ENCODE measurements around the gene PDLIM7. TPM values are rescaled to one million over a fixed set of nuclear protein-coding genes. Genes with fewer than 3 reads are reported as not detected.

The PDLIM7 gene
- total and polyA plus RNA-seq, 2 of the 4 experiments (the other 2 are of a cell fraction) = 70.4 to 534 TPM

DNA sequence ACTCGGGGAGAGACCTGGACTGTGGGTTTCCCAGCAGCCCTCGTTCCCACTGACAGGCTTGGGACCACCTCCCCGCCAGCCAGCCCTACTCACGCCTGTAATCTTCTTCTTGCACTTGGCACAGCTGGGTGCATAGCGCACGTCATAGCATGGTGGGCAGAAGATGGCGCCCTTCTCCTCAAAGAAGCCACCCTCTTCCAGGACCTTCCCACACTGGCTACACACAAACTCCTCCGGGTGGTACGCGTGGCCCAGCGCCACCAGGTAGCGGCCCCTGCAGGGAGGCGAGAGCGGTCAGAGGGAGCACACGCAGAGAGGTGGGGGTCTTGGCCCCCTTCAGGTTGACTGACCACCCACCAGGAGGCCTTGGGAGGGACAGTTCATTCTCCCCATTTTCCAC is 9.4 kb downstream of the PDLIM7 start:
- H3K36me3 ChIP-seq (ENCODE audit: control insufficient read depth, insufficient read depth, low read length) = peaks cover 91% of the 10 kb centered on the region
- BruUV-seq (replicated peaks) = no TSS peak

More for the DNA sequence above, 9.4 kb downstream of the PDLIM7 start:
- H4K91ac ChIP-seq (ENCODE audit: insufficient read depth, low read depth, low read length) = no peak overlapping the region
- intact Hi-C loops (cut with micrococcal nuclease) (no loop called here), dilution Hi-C loops (cut with HindIII; ENCODE audit: low sequenced_read_pairs, unreplicated experiment) (no loop called here), in situ Hi-C loops (cut with MboI; ENCODE audit: low sequenced_read_pairs) (no loop called here)
- H2AFZ ChIP-seq (replicated peaks; ENCODE audit: low read length, poor library complexity) = no peak overlapping the region
- H2AK9ac ChIP-seq (replicated peaks; ENCODE audit: low read depth, low read length, poor library complexity) = peak overlapping the region; percentile 23
- H2BK120ac ChIP-seq (ENCODE audit: low read depth, low read length) = no peak overlapping the region
- H3K4me3 ChIP-seq (ENCODE audit: insufficient read depth, low read depth, low read length) = no peak overlapping the region
- no peak overlapping the region for H4K8ac ChIP-seq (ENCODE audit: low read depth in 2 of 2, low read length in 2 of 2)
- H3K79me1 ChIP-seq (ENCODE audit: low read depth in 1 of 2, low read length in 2 of 2) = peaks cover 52 to 86% of the 10 kb centered on the region in 2 experiments
- no peak overlapping the region for H3K56ac ChIP-seq (ENCODE audit: extremely low read depth, insufficient read depth, low read length)
- TF ChIP-seq, protein P1, sequence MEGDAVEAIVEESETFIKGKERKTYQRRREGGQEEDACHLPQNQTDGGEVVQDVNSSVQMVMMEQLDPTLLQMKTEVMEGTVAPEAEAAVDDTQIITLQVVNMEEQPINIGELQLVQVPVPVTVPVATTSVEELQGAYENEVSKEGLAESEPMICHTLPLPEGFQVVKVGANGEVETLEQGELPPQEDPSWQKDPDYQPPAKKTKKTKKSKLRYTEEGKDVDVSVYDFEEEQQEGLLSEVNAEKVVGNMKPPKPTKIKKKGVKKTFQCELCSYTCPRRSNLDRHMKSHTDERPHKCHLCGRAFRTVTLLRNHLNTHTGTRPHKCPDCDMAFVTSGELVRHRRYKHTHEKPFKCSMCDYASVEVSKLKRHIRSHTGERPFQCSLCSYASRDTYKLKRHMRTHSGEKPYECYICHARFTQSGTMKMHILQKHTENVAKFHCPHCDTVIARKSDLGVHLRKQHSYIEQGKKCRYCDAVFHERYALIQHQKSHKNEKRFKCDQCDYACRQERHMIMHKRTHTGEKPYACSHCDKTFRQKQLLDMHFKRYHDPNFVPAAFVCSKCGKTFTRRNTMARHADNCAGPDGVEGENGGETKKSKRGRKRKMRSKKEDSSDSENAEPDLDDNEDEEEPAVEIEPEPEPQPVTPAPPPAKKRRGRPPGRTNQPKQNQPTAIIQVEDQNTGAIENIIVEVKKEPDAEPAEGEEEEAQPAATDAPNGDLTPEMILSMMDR (conservative IDR thresholded peaks at IDR 0.05; ENCODE audit: low read depth, low read length) = no peak
- TF ChIP-seq RAD21 (IDR thresholded peaks at IDR 0.05; ENCODE audit: low read length) = no peak
- TF ChIP-seq CEBPB (IDR thresholded peaks at IDR 0.05; ENCODE audit: low read depth, low read length) = no peak
- TF ChIP-seq CHD1 (IDR thresholded peaks at IDR 0.05; ENCODE audit: low read depth, low read length) = no peak
- TF ChIP-seq, protein P2, sequence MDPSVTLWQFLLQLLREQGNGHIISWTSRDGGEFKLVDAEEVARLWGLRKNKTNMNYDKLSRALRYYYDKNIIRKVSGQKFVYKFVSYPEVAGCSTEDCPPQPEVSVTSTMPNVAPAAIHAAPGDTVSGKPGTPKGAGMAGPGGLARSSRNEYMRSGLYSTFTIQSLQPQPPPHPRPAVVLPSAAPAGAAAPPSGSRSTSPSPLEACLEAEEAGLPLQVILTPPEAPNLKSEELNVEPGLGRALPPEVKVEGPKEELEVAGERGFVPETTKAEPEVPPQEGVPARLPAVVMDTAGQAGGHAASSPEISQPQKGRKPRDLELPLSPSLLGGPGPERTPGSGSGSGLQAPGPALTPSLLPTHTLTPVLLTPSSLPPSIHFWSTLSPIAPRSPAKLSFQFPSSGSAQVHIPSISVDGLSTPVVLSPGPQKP (IDR thresholded peaks at IDR 0.05; ENCODE audit: borderline replicate concordance, low read depth, low read length) = no peak
- no peak for TF ChIP-seq POLR2A (IDR thresholded peaks at IDR 0.05; ENCODE audit: low read depth, low read length)
- TF ChIP-seq MXI1 (IDR thresholded peaks at IDR 0.05; ENCODE audit: borderline replicate concordance, low read depth, low read length) = no peak
- no peak for TF ChIP-seq NFE2L2 (IDR thresholded peaks at IDR 0.05; ENCODE audit: low read depth, low read length)
- no peak for TF ChIP-seq RCOR1 (IDR thresholded peaks at IDR 0.05; ENCODE audit: insufficient replicate concordance, low read length)
- no peaks in the 10 kb centered on the region for H3K27me3 ChIP-seq (ENCODE audit: control insufficient read depth, insufficient read depth, low read length)
- CTCF ChIA-PET = interaction anchor here (0.7 kb wide), 1 partner anchor 31 kb away, joined by 4 read pairs; no protein-coding TSS in a partner anchor
- no peaks in the 10 kb centered on the region for H3K9me3 ChIP-seq (ENCODE audit: control insufficient read depth, insufficient read depth, low read length)
- H4K20me1 ChIP-seq (ENCODE audit: insufficient read depth, low read length) = peaks cover 96% of the 10 kb centered on the region
- H3K14ac ChIP-seq (replicated peaks; ENCODE audit: low read depth, low read length) = no peak overlapping the region
- no peak overlapping the region for H3K4ac ChIP-seq (ENCODE audit: low read depth, low read length)
- H3K27ac ChIP-seq (ENCODE audit: insufficient read depth, low read length) = no peak overlapping the region
- peaks cover 12% of the 10 kb centered on the region; the same call in 1 of the 2 replicates for H3K4me1 ChIP-seq (ENCODE audit: control insufficient read depth, insufficient read depth, low read length)
- no peak overlapping the region for H2AK5ac ChIP-seq (ENCODE audit: low read depth, low read length)
- H3K9me1 ChIP-seq (ENCODE audit: insufficient read depth, low read length) = peaks cover 16% of the 10 kb centered on the region
- ATAC-seq (ENCODE audit: low read depth) (no peak), DNase-seq (no peak)
- POLR2A ChIA-PET (ENCODE audit: unreplicated experiment) = no interaction called here
- H2BK5ac ChIP-seq (ENCODE audit: low read depth, low read length, poor library complexity, severe bottlenecking) = no peak overlapping the region
- no peak overlapping the region for H2BK20ac ChIP-seq (ENCODE audit: low read depth, low read length)
- no peak overlapping the region for H3K4me2 ChIP-seq (ENCODE audit: low read depth, low read length)
- H3K18ac ChIP-seq (ENCODE audit: low read depth, low read length) = no peak overlapping the region
- whole genome bisulfite sequencing, 2 experiments (ENCODE audit: extremely low coverage in 2 of 2, insufficient read length in 1 of 2) = 98% methylated on average over 4 of the region's 15 CpGs; no CpG with 5 or more reads in 1 of the 2 experiments
- no peak overlapping the region for H3K9ac ChIP-seq (ENCODE audit: low read depth, low read length)
- no peak overlapping the region for H2BK15ac ChIP-seq (ENCODE audit: low read depth, low read length)
- H4K5ac ChIP-seq (ENCODE audit: low read depth, low read length) = no peak overlapping the region
- H3K23ac ChIP-seq (ENCODE audit: low read depth, low read length) = no peak overlapping the region

Measured in IMR-90 (cell line).